GM12891 (cell line): ENCODE measurements around the gene LAPTM5.
A peak's percentile ranks its signal among the peaks of the same experiment; 100 is the strongest.

Source experiments
- DNase-seq: peaks from one replicate; pipeline ENCODE4 v3.0.0; 2011; ENCODE audit warnings: low spot score; ENCODE audit not compliant: insufficient read length
- FAIRE-seq: peaks from 2 replicates; lab custom pipeline; 2011; peaks lifted over from hg19 to GRCh38; lab: Jason Lieb, UNC
- PAX5 ChIP-seq: IDR thresholded peaks from 2 replicates; pipeline ENCODE4 v1.6.1; 2011; ENCODE audit warnings: low read length, moderate library complexity, mild to moderate bottlenecking; ENCODE audit not compliant: insufficient read depth, severe bottlenecking
- POLR2A ChIP-seq: IDR thresholded peaks from 2 replicates; pipeline ENCODE4 v1.6.1; 2011; ENCODE audit warnings: low read depth, low read length, control low read depth
- POLR2AphosphoS5 ChIP-seq: IDR thresholded peaks from 2 replicates; pipeline ENCODE4 v1.6.1; 2011; ENCODE audit warnings: low read depth, low read length, control low read depth
- POU2F2 ChIP-seq: IDR thresholded peaks from 2 replicates; pipeline ENCODE4 v1.6.1; 2011; ENCODE audit warnings: low read depth, mild to moderate bottlenecking, control low read depth, low read length, moderate library complexity
- SPI1 ChIP-seq: IDR thresholded peaks from 2 replicates; pipeline ENCODE4 v1.6.1; 2011; ENCODE audit warnings: low read depth, low read length, control low read depth
- TAF1 ChIP-seq: IDR thresholded peaks from 2 replicates; pipeline ENCODE4 v1.6.1; 2011; ENCODE audit warnings: low read depth, low read length, control low read depth

The LAPTM5 gene

GRCh38 chr1:30726773-30727684, 30.5 kb downstream of the LAPTM5 start:
- no peak for TF ChIP-seq POLR2A
- TF ChIP-seq TAF1, result no peak
- TF ChIP-seq POLR2AphosphoS5, result no peak
- TF ChIP-seq POU2F2, result no peak
- TF ChIP-seq PAX5, result no peak
- no peak for TF ChIP-seq SPI1
- DNase-seq, result no peak
- FAIRE-seq, result no peak

- DNase-seq, result no peak
- TF ChIP-seq POLR2A (no peak), POLR2AphosphoS5 (no peak)
- FAIRE-seq, result no peak
Observed at GRCh38 chr1:30726236-30726635, 31.3 kb downstream of the LAPTM5 start.

GRCh38 chr1:30725450-30726095, 32.0 kb downstream of the LAPTM5 start:
- no peak for TF ChIP-seq TAF1
- no peak for TF ChIP-seq POLR2AphosphoS5
- no peak for TF ChIP-seq PAX5
- no peak for TF ChIP-seq POLR2A
- no peak for TF ChIP-seq SPI1
- no peak for TF ChIP-seq POU2F2
- DNase-seq, result no peak
- no peak for FAIRE-seq

GRCh38 chr1:30724655-30725421, 32.7 kb downstream of the LAPTM5 start:
- DNase-seq, result no peak
- FAIRE-seq, result no peak
- TF ChIP-seq TAF1, result no peak
- TF ChIP-seq POU2F2, result no peak
- no peak for TF ChIP-seq POLR2A
- TF ChIP-seq PAX5, result no peak
- TF ChIP-seq POLR2AphosphoS5, result no peak
- no peak for TF ChIP-seq SPI1

GRCh38 chr1:30724175-30724574, 33.4 kb downstream of the LAPTM5 start:
- FAIRE-seq (peak; percentile 69), DNase-seq (no peak)
- no peak for TF ChIP-seq PAX5
- TF ChIP-seq SPI1, result no peak
- TF ChIP-seq POLR2A, result no peak
- no peak for TF ChIP-seq TAF1
- TF ChIP-seq POLR2AphosphoS5, result no peak
- TF ChIP-seq POU2F2, result no peak

GRCh38 chr1:30723331-30723755, 34.2 kb downstream of the LAPTM5 start, which contains the start of gene MATN1:
MATN1 (minus strand) TSS chr1:30723585; CDS start chr1:30723551, 34 bp downstream.
- FAIRE-seq (no peak), DNase-seq (no peak)
- TF ChIP-seq PAX5 (no peak), POU2F2 (no peak), POLR2AphosphoS5 (no peak), SPI1 (no peak), TAF1 (no peak), POLR2A (no peak)

GRCh38 chr1:30721812-30722537, 35.6 kb downstream of the LAPTM5 start:
- no peak for TF ChIP-seq POLR2A
- TF ChIP-seq PAX5, result no peak
- no peak for TF ChIP-seq TAF1
- TF ChIP-seq SPI1, result no peak
- TF ChIP-seq POLR2AphosphoS5, result no peak
- no peak for TF ChIP-seq POU2F2
- FAIRE-seq, result no peak
- DNase-seq, result no peak

- no peak for DNase-seq
- FAIRE-seq, result no peak
- TF ChIP-seq POLR2AphosphoS5 (no peak), POLR2A (no peak), SPI1 (no peak), PAX5 (no peak), TAF1 (no peak), POU2F2 (no peak)
Observed at GRCh38 chr1:30721341-30721793, 36.2 kb downstream of the LAPTM5 start.
